HepG2 (cell line): ENCODE results near the gene VGF. TPM values are rescaled to one million over a fixed set of nuclear protein-coding genes. Genes with fewer than 3 reads are reported as not detected.

Experiments
- ADNP ChIP-seq: sonication (generic); formaldehyde crosslinking; IDR thresholded peaks from 2 replicates; pipeline ENCODE4 v1.4.0; 2020; ENCODE audit warnings: missing genetic modification reagents
- AFF4 ChIP-seq: sonication (generic); formaldehyde crosslinking; IDR thresholded peaks from 2 replicates; pipeline ENCODE4 v1.4.0; 2020; ENCODE audit warnings: missing genetic modification reagents
- AHR ChIP-seq: IDR thresholded peaks from 2 replicates; pipeline ENCODE4 v1.6.1; 2018; ENCODE audit warnings: missing genetic modification reagents, missing compliant biosample characterization
- CEBPZ ChIP-seq: IDR thresholded peaks from 2 replicates; pipeline ENCODE4 v1.6.1; 2012; ENCODE audit warnings: low read length, improper control_type of control experiment
- DNMT3B ChIP-seq: conservative IDR thresholded peaks from 2 replicates; pipeline ENCODE4 v1.6.1; 2016; ENCODE audit warnings: missing biosample characterization, control low read depth
- E2F2 ChIP-seq: sonication (generic); formaldehyde crosslinking; IDR thresholded peaks from 2 replicates; pipeline ENCODE4 v1.4.0; 2020; ENCODE audit warnings: missing genetic modification reagents, borderline replicate concordance
- GATAD1 ChIP-seq: IDR thresholded peaks from 2 replicates; pipeline ENCODE4 v1.6.1; 2016; ENCODE audit warnings: missing genetic modification reagents, missing compliant biosample characterization
- HHEX ChIP-seq: IDR thresholded peaks from 2 replicates; pipeline ENCODE4 v1.6.1; 2016; ENCODE audit warnings: control low read depth
- MAZ ChIP-seq, 2 experiments: sonication (generic) in 1 of 2; formaldehyde crosslinking in 1 of 2; IDR thresholded peaks; 2 replicates each; pipeline versions ENCODE4 v1.5.0 to v1.6.1; 2012 to 2020; ENCODE audit warnings: low read depth in 2 of 2, mild to moderate bottlenecking in 2 of 2, borderline replicate concordance in 1 of 2, improper control_type of control experiment in 1 of 2, low read length in 1 of 2, missing genetic modification reagents in 1 of 2, moderate library complexity in 1 of 2
- NCOA5 ChIP-seq: sonication (generic); formaldehyde crosslinking; IDR thresholded peaks from 2 replicates; pipeline ENCODE4 v1.4.0; 2020; ENCODE audit warnings: missing genetic modification reagents
- RFX1 ChIP-seq: fragments of 450-650 bp; IDR thresholded peaks from 2 replicates; pipeline ENCODE4 v1.6.1; 2017
- SP5 ChIP-seq: IDR thresholded peaks from 2 replicates; pipeline ENCODE4 v1.6.1; 2016; ENCODE audit warnings: low read depth, borderline replicate concordance
- U2AF2 ChIP-seq: fragments of 200-400 bp; formaldehyde crosslinking; IDR thresholded peaks from 2 replicates; pipeline ENCODE4 v1.6.1; 2017; ENCODE audit warnings: low read depth, mild to moderate bottlenecking, low read length
- XBP1 ChIP-seq: sonication (generic); formaldehyde crosslinking; IDR thresholded peaks from 2 replicates; pipeline ENCODE4 v1.5.0; 2020; ENCODE audit warnings: missing genetic modification reagents
- XRCC5 ChIP-seq: fragments of 200-400 bp; formaldehyde crosslinking; optimal IDR thresholded peaks from 2 replicates; pipeline ENCODE3; 2017; ENCODE audit warnings: mild to moderate bottlenecking, low read length
- ZMYM4 ChIP-seq: sonication (generic); formaldehyde crosslinking; IDR thresholded peaks from 2 replicates; pipeline ENCODE4 v1.8.1; 2023; ENCODE audit warnings: mild to moderate bottlenecking, missing genetic modification reagents
- ZNF512 ChIP-seq: sonication (generic); formaldehyde crosslinking; IDR thresholded peaks from 2 replicates; pipeline ENCODE4 v1.4.0; 2020; ENCODE audit warnings: mild to moderate bottlenecking, missing genetic modification reagents
- ZNF605 ChIP-seq: sonication (generic); formaldehyde crosslinking; IDR thresholded peaks from 2 replicates; pipeline ENCODE4 v1.8.0; 2022; ENCODE audit warnings: mild to moderate bottlenecking, missing genetic modification reagents
- ZNF773 ChIP-seq: sonication (generic); formaldehyde crosslinking; IDR thresholded peaks from 2 replicates; pipeline ENCODE4 v1.4.0; 2020; ENCODE audit warnings: missing genetic modification reagents, borderline replicate concordance
- polyA plus RNA-seq, 8 experiments: library from polyadenylated mRNA; depleted of rRNA in 3 of 8; stranded (reverse) in 7 of 8; unstranded in 1 of 8; fragments of >200 nt; fragmentation: Illumina TruSeq in 4 of 8; extraction: Trizol in 4 of 8; gene quantifications; 2 replicates each; pipeline versions ENCODE4 v1.2.1 to v1.2.3, GENCODE V29; 2011 to 2016; ENCODE audit warnings: low read depth in 4 of 8, missing spikeins in 1 of 8, mixed read lengths in 1 of 8; ENCODE audit not compliant: insufficient read depth in 1 of 8
- total RNA-seq, 5 experiments: library from RNA; depleted of rRNA; stranded (reverse); fragments of >200 nt; fragmentation: Illumina TruSeq; extraction: Trizol; gene quantifications; 2 replicates each; pipeline ENCODE4 v1.2.3, GENCODE V29; 2016; ENCODE audit warnings: low read depth in 1 of 5

The VGF gene
- total and polyA plus RNA-seq, 2 of the 13 experiments (the other 11 are each of a cell fraction or from before 2014, with no cell fraction given) = 0.12 to 0.46 TPM

GRCh38 chr7:101153969-101154692 lies 11.2 kb downstream of the VGF start, which contains the start of gene AP1S1 (continued):
- TF ChIP-seq NCOA5 (CRISPR knock-in tag) (no peak), U2AF2 (peak; percentile 84; the same call in 1 of the 2 replicates), ZNF773 (CRISPR knock-in tag) (no peak), RFX1 (peak; percentile 99), SP5 (CRISPR knock-in tag) (peak; percentile 97), AHR (CRISPR knock-in tag) (no peak), XBP1 (no peak), HHEX (CRISPR knock-in tag) (no peak), GATAD1 (CRISPR knock-in tag) (peak; percentile 75), DNMT3B (CRISPR knock-in tag) (no peak), ZNF512 (no peak), ZMYM4 (peak; percentile 42; the same call in 1 of the 2 replicates), ADNP (CRISPR knock-in tag) (no peak), MAZ (IDR thresholded peaks at IDR 0.05; ENCODE audit: borderline replicate concordance, low read depth, low read length) (peak; percentile 85; the same call in 1 of the 2 replicates), MAZ (CRISPR knock-in tag; IDR thresholded peaks at IDR 0.05; ENCODE audit: low read depth) (peak; percentile 89), XRCC5 (peak; percentile 52), E2F2 (CRISPR knock-in tag) (no peak), AFF4 (CRISPR knock-in tag) (no peak), ZNF605 (CRISPR knock-in tag) (0 out of 2 replicates have a peak, but pooled peaks have one; percentile 29), CEBPZ (no peak)
